DMS 273 (cell line): Measurements from ENCODE around the gene NCR3LG1.

ENCODE experiments used
- DNase-seq: peaks from one replicate; lab custom pipeline; 2025; ENCODE audit not compliant: unreplicated experiment; lab: John Stamatoyannopoulos, UW

The NCR3LG1 gene

GRCh38 chr11:17369684-17370243 is 18.2 kb downstream of the NCR3LG1 start:
- DNase-seq = no peak

GRCh38 chr11:17371614-17372013 is 20.0 kb downstream of the NCR3LG1 start:
- peak; percentile 38 for DNase-seq

DNA sequence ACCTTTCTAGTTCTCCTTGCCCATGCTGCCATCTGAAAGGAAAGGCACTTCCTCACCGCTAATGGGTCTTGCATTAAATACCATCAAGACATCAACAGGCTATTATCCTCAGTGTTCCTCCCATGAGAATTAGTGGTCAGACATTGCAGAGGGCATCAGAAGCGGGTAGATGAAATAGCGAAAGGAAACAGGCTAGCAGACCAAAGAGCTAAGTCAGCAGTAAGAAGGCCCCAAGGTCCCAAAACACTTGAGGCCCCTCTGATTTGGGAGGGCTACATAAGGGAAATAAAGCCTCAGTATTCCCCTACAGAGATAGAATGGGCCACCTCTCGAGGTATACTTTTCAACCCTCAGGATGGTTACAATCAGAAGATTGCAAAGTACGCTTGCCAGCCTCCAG is 23.9 kb downstream of the NCR3LG1 start:
- DNase-seq = no peak

DNA sequence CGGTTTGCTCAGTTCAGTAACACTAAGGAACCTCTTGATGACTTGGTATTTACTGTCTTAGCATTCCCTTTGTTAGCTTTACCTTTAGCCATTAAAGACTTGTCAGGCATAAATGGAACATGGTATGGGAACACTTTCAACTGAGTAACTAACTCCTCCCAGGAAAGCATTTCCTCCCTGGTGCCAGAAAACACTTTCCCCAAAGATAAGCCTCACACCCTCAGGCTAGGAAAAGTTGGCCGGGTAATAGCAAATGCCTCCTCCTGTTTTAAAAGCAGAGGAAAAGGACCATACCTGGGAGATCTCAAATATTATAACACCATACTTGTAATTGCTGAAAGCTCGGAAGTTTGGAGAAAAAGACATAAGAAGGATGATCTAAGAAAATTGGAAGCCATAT is 24.9 kb downstream of the NCR3LG1 start:
- DNase-seq = no peak

DNA sequence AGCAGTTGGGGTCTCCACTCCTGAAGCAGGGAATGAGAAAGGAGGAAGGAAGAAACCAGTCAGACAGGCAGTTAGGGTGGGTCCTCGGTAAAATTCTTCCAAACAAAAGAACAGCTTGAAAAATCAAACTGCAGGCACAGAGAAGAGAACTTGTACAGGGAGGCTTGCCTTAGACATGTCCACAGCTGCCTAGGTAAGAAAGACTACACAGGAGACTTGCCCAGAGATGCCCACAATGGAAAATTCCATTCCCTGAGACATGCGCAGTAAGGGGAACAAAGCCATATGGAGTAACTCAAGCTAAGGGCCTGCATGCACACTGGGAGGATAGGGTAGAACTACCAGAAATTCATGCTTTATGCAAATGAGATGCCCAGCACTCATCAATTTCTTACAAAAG is 27.1 kb downstream of the NCR3LG1 start:
- no peak for DNase-seq

GRCh38 chr11:17379383-17380180 is 28.0 kb downstream of the NCR3LG1 start:
- DNase-seq = no peak

DNA sequence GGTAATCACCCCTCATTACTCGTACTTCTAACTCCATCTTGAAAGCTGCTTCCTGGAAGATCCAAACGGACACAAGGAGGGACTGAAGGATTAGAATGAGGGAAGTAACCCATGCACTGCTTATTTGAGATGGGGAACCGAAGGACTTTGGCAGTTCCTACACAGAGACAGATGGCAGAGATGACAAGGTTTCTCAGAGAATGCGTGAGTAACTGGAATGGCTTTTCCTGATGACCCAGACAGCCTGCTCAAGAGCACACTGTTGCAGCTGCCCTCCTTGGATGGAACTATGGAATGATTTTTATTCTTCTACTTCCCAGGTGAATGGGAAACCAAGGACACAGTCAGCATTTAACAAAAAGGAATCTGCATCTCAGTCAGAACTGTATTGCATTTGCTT is 29.6 kb downstream of the NCR3LG1 start:
- DNase-seq = peak; percentile 7

DNA sequence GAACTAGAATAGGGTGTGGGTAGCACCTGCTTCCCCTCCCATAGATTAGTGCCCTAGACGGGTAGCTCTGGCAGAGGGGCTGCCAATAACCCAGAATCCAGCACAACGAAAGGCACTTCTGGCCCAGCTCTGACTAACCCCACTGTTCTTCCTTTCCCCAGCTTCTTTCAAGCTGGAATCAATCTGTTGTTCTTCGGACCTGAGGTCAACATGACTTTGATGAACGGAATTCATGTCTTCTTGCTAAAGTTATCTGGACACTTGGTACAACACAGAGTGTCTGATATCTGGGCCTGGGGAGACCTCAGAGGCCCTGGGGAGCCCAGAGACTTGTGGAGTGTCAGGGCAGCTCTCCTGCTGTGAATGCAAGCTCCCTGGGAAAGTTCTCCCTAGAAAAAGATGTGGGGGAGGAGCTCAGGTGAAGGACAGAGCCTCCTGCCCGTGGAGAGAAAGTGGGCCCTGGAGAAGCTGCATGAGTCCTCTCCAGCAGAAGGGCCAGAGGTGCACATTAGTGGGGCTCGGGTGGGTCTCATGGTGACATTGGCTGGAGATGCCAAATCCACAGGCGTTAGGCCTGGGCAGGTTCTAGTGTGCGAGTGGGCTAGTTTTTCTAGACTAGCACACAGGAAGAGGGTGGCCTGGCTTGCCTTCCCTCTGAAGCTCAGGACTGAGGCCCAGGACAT is 30.6 kb downstream of the NCR3LG1 start:
- no peak for DNase-seq

DNA sequence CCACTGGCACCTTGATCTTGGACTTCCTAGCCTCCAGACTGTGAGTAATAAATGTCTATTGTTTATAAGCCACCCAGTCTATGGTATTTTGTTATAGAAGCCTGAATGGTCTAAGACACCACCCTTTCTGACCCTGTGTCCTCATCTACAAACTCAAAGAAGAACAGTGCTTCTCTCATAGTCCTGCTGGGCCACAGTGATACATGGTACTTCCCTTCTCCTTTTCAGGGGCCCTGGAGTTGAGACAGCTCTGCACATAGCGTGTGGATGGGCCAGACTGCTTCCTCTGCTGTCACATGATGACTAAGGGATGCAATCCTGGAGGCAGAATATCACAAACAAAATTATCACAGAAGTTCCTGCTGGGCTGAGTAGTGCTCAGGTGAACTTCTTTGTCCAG is 31.9 kb downstream of the NCR3LG1 start:
- DNase-seq = no peak

DNA sequence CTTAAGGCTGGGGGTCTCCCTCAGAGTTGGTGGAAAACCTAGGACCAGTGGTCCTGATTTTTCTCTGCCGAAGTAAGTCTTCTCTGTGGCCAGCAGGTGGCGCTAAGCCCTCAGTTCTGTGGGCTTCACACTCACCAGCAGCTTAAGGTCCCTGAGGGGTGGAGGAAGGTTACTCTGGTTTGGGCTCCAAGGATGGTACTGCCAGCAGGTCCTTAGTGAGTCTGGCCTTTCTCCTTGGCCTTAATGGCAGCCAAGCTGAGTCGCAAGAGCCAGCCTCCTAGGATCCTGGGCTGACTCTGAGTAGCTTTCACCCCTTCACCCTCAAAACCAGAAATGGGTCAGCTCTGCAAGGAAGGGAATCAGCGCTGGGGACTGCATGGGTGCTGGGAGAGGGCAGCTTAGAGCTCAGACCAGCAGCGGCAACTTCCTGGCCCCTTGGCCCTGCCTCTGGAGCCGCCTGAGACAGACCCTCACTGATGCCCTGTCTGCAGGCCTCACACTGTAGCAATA is 32.5 kb downstream of the NCR3LG1 start:
- peak; percentile 88 for DNase-seq

GRCh38 chr11:17385492-17385891 is 33.9 kb downstream of the NCR3LG1 start:
- DNase-seq = no peak

DNA sequence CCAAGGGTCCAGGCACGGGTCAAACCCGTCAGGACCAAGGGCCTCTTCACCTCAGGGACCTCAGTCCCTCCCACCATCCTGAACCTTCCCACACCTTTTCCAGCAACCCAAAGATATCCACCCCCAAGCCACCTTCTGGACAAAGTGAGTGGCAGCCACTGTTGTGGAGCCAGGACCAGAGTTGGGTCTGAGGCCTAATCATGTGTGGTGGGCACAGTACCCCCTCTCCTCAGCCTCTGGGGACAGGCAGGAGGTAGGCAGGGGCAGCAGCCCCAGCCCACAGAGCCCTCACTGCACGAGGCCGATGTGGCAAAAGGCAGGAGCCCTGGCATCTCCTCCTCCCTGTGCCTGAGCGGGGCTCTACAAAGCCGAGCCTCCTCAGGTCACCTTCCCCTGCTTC is 34.3 kb downstream of the NCR3LG1 start:
- DNase-seq = no peak

- DNase-seq = peak; percentile 74
These were observed 34.9 kb downstream of the NCR3LG1 start for GRCh38 chr11:17386331-17387084.

DNA sequence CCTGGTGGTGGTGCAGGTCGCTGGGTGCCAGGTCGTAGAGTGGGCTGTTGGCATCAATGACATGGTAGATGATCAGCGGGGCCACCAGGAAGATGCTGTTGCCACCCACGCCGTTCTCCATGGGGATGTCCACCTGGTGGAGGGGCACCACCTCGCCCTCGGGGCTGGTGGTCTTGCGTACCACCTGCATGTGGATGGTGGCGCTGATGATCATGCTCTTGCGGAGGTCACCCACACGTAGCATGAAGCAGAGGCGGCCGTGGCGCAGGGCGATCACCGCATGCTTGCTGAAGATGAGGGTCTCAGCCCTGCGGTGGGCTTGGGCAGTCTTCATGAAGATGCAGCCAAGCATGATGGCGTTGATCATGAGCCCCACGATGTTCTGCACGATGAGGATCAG is 35.7 kb downstream of the NCR3LG1 start:
- no peak for DNase-seq

DNA sequence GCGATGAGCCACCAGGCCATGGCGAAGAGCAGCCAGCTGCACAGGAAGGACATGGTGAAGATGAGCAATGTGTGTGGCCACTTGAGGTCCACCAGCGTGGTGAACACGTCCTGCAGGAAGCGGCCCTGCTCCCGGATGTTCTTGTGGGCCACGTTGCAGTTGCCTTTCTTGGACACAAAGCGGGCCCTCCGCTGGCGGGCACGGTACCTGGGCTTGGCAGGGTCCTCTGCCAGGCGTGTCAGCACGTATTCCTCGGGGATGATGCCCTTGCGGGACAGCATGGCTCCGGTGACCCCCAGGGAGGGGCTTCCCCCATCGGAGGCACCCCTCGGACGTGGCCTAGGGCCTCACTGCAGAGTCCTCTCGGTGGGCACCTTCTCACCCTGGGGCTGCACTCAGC is 36.2 kb downstream of the NCR3LG1 start:
- DNase-seq = no peak

- DNase-seq = peak; percentile 77
These were observed 37.1 kb downstream of the NCR3LG1 start, which contains the start of gene KCNJ11 for GRCh38 chr11:17388609-17389210. KCNJ11 (minus strand) TSS chr11:17388659; CDS start chr11:17388091, 568 bp downstream.

- DNase-seq = peak; percentile 81
These were observed 37.8 kb downstream of the NCR3LG1 start for GRCh38 chr11:17389211-17389956.

DNA sequence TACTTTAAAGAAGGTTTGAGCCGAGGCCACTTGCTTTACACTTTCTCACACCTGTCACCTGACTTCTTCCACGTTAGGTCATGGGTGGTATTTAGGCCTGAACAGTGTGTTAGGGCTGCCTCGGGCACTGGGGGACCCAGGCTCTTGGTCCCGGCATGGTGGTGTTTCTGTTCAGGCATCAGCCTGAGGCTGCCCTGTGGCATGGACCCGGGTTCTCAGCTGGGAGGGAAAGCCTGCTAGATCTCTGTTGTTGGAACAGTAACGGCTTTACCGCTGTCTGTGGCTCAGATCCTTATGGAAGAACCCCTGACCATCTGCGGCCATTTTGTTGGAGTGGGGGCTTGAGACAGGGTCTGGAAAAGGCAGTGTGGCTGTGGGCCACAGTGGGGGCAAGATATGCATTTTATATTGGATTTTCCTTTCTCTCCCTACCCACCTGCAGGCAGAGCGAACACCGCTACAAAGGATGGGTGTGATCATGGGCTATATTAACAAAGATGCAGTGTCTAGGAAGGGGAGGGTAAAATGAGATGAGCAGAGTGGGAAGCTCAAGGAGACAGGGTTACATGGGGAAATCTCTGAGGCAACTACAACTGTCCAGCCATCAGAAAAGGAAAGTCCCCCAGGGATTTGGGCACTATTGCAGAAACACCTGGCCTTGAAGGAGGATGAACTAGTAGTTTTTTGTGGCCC is 38.5 kb downstream of the NCR3LG1 start:
- no peak for DNase-seq
